GM18873 (cell line): Measurements from ENCODE around the gene C19orf25.

ENCODE experiments used
- ATAC-seq: cut with Tn5 transposase; IDR thresholded peaks from one replicate; pipeline ENCODE4 v1.9.1; 2021; ENCODE audit warnings: mild to moderate bottlenecking, moderate library complexity, moderate number of reproducible peaks; ENCODE audit not compliant: unreplicated experiment, low FRiP score

C19orf25 gene

GRCh38 chr19:1497578-1498235, 18.7 kb upstream of the C19orf25 start:
- no peak for ATAC-seq

- ATAC-seq: no peak
These were observed 17.9 kb upstream of the C19orf25 start for GRCh38 chr19:1496714-1497577.

GRCh38 chr19:1495799-1496713, 17.0 kb upstream of the C19orf25 start:
- no peak for ATAC-seq

GRCh38 chr19:1495051-1495798, 16.2 kb upstream of the C19orf25 start:
- no peak for ATAC-seq

DNA sequence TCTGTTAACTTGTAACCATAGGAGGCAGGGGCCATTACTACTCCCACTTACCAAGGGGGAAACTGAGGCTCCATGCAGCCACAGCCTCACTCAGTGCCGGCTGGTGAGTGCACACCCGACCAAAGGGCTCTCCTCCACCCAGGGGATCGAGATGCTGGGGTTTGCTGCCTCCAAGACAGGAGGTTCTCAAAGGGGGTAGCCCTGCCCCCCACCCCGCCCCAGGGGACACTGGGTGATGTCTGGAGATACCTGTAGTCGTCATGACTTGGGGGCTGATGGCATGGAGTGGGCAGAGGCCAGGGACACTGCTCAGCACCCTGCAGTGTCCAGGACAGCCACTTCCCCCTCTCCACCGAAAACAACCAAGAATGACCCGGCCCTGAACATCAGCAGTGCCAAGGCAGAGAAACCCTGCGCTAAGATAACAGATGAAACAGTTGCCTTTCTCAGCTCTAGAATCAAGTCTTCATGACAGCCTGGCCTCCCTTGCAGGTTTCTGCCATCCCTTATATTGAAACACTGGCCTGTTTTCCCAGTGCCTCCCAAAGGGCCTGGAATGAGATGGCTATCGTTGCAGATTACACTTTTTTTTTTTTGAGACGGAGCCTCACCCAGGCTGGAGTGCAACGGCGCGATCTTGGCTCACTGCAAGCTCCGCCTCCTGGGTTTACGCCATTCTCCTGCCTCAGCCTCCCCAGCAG, 15.2 kb upstream of the C19orf25 start:
- ATAC-seq: no peak

DNA sequence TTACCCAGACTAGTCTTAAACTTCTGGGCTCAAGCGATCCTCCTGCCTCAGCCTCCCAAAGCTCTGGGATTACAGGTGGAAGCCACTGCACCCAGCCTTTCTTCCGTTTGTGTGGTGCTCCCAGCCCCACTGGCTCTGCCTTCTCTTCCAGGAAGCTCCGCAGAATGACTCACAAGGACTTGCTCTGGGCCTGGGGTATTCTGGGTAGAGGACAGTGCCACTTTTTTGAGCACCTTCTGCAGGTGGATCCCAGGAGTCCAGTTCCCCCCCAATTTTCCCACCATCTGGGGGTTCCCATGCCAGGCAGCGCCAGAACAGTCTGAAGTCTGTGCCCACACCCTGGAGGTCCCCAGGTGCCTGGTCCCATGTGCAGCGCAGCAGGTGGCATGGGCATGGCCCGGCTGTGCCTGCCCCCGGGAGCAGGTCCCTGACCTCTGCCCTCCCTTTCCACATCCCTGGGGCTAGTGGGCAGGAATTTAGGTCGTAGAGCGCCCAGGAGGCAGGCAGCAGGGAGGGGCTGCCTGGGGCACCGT, 13.5 kb upstream of the C19orf25 start:
- no peak for ATAC-seq

- ATAC-seq: no peak
These were observed 12.8 kb upstream of the C19orf25 start for GRCh38 chr19:1491849-1492170.

DNA sequence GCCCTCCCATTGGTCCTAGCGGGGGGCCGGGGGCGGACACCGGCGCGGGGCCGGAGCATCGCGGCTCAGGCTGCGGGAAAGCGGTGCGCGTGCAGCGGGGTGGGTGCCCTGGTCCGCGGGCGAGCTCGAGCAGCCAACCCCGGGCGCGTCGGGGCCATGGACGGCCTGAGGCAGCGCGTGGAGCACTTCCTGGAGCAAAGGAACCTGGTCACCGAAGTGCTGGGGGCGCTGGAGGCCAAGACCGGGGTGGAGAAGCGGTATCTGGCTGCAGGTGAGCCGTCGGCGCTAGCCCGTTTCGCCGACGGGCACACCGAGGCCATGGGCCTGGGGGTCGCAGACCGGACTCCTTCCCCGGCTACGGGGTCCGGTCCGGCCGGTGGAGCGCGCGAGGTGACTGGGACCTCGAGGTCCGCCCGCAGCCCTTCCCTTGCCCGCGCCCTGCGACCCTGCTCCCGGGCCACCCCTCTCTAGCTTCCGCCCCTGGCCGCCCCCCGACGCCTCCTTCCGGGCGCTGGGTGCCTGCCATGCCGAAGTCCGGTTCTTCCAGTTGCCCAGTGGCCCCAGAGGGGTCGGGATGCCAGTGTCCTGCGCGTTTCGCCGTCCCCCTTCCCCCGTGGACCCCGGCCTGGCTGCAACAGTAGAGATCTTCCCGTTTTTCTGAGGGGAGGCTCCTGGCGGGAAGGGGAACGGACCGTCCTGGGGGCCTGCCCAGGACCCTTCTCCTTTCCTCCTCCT, 12.3 kb upstream of the C19orf25 start, which contains the start of gene REEP6:
TSS of gene REEP6 (plus strand) at position 68 of the 735 bp plus-strand sequence. CDS start at position 157, 89 bp downstream.
- no peak for ATAC-seq

DNA sequence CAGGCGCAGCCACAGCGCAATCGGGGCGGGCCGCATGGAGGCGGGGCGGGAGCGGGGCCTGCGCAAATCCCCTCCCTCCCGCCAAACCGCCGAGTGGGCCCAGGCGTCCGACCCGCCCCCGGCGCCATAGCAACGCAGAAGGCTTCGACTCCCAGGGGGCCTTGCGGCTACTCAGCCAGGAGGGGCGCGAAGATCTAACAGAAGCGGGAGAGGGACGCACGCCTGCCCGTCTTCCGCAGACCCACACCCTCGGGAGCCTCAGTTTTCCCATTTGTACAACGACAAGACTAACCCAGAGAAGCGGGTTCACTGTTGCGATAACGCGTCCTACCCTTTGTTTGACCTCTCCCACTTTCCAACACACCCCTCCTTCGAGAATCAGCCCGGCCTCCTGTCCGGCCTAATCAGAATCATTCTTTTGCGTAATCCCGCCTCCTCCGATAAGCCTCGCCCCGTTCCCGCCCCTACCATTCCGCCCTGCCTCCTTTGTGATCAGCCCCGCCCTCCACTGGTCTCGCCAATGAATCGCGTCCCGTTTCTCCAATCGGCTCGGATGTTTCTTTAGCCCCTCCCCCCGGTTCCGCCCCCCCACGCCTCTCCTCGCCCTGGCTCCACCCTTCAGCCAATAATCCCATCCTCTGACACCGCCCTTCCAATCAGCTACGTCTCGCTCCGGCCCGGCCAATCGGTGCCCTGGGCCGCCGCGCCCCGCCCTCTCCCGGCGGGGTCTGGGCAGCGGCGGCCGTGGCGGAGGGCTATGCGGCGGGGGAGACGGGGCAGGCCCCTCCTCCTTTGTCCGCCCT, 11.5 kb upstream of the C19orf25 start, which contains the start of gene PCSK4:
TSS of gene PCSK4 (minus strand) at position 40 of the 803 bp plus-strand sequence. CDS start at position 36, 4 bp downstream.
- peak; percentile 72 for ATAC-seq

GRCh38 chr19:1489463-1490310, 10.7 kb upstream of the C19orf25 start:
- ATAC-seq: no peak

DNA sequence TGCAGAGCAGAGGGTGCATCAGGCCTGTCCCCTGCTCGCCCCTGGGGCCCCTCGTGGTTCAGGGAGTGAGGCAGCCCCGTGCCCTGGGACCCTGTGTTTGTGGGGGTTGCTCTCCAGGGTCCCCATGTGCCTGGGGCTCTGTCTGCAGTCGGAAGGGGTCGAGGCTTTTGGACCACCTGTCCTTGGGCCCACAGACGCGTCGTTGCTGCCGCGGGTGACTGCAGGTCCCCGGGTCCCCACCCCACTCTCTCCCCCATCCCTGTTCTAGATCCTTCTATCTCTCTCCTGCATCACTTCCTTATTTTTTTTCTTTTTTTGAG, 9.2 kb upstream of the C19orf25 start:
- no peak for ATAC-seq

DNA sequence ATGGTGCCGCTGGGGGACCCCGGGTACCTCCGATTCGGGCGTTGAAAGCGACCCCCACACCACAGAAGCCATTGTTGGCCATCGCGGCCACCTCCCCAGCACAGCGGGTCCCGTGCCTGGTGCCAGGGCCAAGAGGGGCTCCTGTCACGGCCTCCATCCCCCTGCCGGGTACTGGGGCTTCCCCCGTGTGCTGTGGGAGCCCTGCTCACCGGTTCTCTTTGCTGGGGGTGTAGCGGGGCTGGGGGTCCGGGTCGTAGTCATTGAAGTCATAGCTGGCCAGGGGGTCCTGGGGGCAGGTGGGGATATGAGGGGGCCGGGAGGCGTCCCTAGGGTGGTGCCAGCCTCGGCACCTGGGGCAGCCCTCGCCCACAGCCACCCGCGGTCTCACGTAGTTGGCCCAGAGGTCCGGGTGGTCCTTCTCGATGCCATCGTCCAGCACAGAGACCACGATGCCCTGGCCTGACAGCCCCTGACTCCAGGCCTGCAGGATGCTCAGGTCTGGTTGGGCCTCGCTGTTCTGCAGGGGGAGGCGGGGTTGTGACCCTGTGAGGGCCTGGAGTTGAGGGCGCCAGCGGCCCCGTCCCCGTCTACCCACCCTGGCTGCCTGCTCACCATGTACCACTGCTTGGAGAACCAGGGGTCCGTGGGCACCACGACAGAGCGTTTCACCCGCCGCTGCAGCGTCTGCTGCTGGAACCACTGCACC, 8.7 kb upstream of the C19orf25 start:
- ATAC-seq: no peak

DNA sequence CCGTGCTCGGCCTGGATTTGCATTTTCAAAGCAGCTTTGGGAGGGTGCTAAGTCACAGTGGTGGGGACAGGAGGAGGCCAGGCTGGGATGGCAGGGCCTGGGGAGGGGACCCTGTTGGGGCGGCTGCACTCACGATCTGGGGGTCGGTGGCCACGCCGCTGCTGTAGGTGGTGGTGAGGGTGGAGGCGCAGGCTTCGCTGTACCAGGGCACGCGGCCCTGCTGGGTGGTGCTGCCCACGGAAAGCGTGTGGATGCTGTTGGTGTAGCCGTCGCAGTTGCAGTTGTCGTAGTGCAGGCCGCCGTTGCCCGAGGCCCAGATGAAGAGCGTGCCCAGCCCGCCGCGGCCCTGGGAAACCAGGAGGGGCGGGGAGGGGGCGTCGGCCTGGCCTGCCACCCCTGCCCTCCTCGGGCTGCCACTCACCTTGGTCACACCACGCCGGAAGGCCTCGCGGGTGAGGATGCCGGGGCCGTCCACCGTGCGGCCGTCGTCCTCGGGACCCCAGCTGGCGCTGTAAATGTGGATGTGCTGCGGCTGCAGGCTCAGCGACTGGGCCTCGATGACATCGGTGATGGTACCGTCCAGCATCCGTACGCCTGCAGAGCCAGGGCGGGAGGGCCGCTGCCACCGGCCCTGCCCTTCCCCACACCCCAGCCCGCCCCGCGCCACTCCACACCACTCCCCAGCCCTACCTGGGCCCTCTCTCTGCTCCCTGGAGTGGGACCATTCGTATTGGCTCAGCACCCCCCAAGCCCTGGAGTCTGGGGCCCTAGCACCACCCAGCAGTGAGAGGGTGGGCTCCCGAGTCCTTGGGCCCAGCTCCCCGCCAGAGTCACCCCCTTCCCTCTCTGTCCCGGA, 7.9 kb upstream of the C19orf25 start:
- no peak for ATAC-seq

GRCh38 chr19:1483979-1484428, 5.0 kb upstream of the C19orf25 start:
- no peak for ATAC-seq
